Left lung (tissue), 14 donors: ENCODE results near the gene TMIGD3. TPM values are rescaled to one million over a fixed set of nuclear protein-coding genes. Genes with fewer than 3 reads are reported as not detected.
A peak's percentile ranks its signal among the peaks of the same experiment; 100 is the strongest.
"Not testable (repeated sequence)": the region's sequence is repeated elsewhere in the genome, so short reads cannot be mapped to it uniquely, and the experiment has no call there.

Source experiments
- ATAC-seq: fragments of 200-7000 bp; cut with Tn5 transposase; one replicate; pipeline ENCODE4 v1.9.1; 2020; ENCODE audit warnings: moderate library complexity
- DNase-seq, 4 donors: peaks; one replicate each; pipeline ENCODE4 v3.0.0-alpha.2; 2013 to 2020
- H3K27ac ChIP-seq, 2 donors: fragments of 200-600 bp; sonication (generic) in 1 of 2; one replicate each; pipeline versions ENCODE4 v1.5.0 to v1.8.0; 2020 to 2021
- H3K27me3 ChIP-seq, 2 donors: fragments of 200-600 bp; sonication (generic) in 1 of 2; one replicate each; pipeline versions ENCODE4 v1.5.0 to v1.8.0; 2020 to 2021
- H3K36me3 ChIP-seq, 2 donors: fragments of 200-600 bp; sonication (generic) in 1 of 2; one replicate each; pipeline versions ENCODE4 v1.5.0 to v1.8.0; 2020 to 2021
- H3K4me1 ChIP-seq, 2 donors: fragments of 200-600 bp; one replicate each; pipeline ENCODE4 v1.8.0; 2021
- H3K4me3 ChIP-seq, 2 donors: fragments of 200-600 bp; sonication (generic) in 1 of 2; one replicate each; pipeline versions ENCODE4 v1.5.0 to v1.8.0; 2020 to 2021; ENCODE audit warnings: mild to moderate bottlenecking in 1 of 2
- H3K9me3 ChIP-seq, 2 donors: fragments of 200-600 bp; sonication (generic) in 1 of 2; one replicate each; pipeline versions ENCODE4 v1.5.0 to v1.8.0; 2020 to 2021
- CTCF ChIP-seq, 2 donors: fragments of 200-600 bp; sonication (generic) in 1 of 2; IDR thresholded peaks; one replicate each; pipeline versions ENCODE4 v1.5.0 to v1.8.0; 2021; ENCODE audit warnings: antibody characterized with exemption in 2 of 2
- intact Hi-C, 2 donors: fragments of 100-400 bp; cut with DNase I; formaldehyde crosslinking; loops; one replicate each; pipeline versions ENCODE4 v1.11.2 to v1.14.2; 2022
- long read RNA-seq, 12 donors: library from polyadenylated mRNA in 2 of 12; unstranded in 2 of 12; transcript quantifications; one replicate each; pipeline ENCODE4 v2.0.0 and lab custom pipeline, GENCODE V29; 2019 to 2026
- polyA plus RNA-seq, 6 donors: library from polyadenylated mRNA; unstranded; fragments of 120-200 nt; gene quantifications; one replicate each; pipeline ENCODE4 v1.2.1, GENCODE V29; 2013; ENCODE audit not compliant: insufficient read length in 6 of 6
- total RNA-seq, 2 donors: library from RNA; stranded (reverse); fragmentation: NEBNext Ultra II Directional; extraction: Animal tissue kit (Norgen Biotek cat#: 25700); gene quantifications; one replicate each; pipeline ENCODE4 v1.2.1, GENCODE V29; 2021
- donor health status: DM: no; HTN: yes; CAD: no.
- donor health status: DM: no; HTN: no; CAD: no.

TMIGD3 gene
- total RNA-seq (10 to 100 TPM in 1 of 2 donors, 1 to 10 TPM in 1; 9.0 to 27.0 TPM), polyA plus RNA-seq (under 1 TPM; 0.14 to 0.98 (median 0.46) TPM)
- long read RNA-seq, donor 1, result 0 reads
- long read RNA-seq, donor 2, result 0 reads
- long read RNA-seq, donor 3, result 0 reads
- long read RNA-seq, donor 4, partial matches to known transcripts, result 8 of 12 reads
- long read RNA-seq, donor 4, other reads (novel, unspliced or antisense), result 3 of 12 reads
- long read RNA-seq, donor 5, result 0 reads
- long read RNA-seq, donor 6, result 0 reads
- long read RNA-seq, donor 7, result 0 reads
- long read RNA-seq, donor 8, partial matches to known transcripts, result 184 of 224 reads
- long read RNA-seq, donor 8, other reads (novel, unspliced or antisense), result 40 of 224 reads
- long read RNA-seq, donor 9, result 0 reads
- long read RNA-seq, donor 10, partial matches to known transcripts, result 25 of 36 reads
- long read RNA-seq, donor 10, other reads (novel, unspliced or antisense), result 10 of 36 reads
- long read RNA-seq, donor 11, result 0 reads
- long read RNA-seq, donor 12, result 0 reads

DNA sequence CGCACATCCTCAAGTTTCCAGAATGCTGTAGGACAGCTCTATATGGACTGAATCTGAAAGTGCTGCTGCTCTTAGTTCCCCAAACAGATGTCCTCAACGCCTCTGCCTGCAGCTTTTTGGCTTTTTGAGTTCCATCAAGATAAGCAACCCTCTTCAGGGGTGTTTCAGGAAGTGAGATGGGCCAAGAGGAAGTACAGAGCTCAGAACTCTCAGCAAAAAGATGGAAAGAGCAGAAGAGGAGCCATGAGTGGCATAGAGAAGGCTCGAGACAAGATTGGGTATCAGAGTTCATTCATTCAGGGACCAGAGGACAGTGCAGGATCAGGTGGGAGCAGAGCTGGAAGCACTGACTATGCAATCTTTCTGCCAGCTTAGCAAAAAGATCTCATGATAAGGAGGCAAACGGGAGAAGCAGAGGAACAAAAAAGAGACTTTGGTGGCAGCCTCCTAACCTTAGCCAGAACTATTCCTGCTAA, at the start of gene TMIGD3, which contains the start of gene ADORA3:
Gene TMIGD3 (minus strand): TSS at position 49 of the 476 bp plus-strand sequence. CDS start 279 bp downstream, outside the sequence.
Gene ADORA3 (minus strand): TSS at position 49 of the 476 bp plus-strand sequence. CDS start 279 bp downstream, outside the sequence.
- Histone ChIP-seq H3K4me1 (peaks cover 19 to 67% of the 10 kb centered on the region in 2 donors), H3K27ac (peak within 1 kb of the TSS; percentile 26 to 99), H3K4me3 (peak within 1 kb of the TSS in 1 of 2 donors; percentile 11)

DNA sequence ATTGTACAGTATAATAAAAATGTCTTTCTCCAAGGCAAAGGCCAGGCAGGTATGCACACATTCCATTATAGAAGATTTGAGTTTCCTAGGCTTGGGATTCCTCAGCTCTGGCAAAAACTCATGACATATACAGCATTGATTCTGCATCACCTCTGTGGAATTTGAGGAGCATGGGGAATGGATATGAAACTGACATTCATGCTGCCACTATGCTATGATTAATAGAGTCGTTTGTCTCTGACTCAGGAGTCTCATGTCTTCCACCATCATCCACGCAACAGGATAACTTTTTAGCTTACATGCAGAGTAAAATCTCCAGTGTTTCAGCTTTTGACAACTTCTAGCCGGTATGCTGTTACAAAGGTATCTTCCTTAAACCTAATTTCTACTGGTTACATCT, 49.8 kb upstream of the TMIGD3 start:
- Histone ChIP-seq H3K36me3 (no peaks in the 10 kb centered on the region), H3K9me3 (no peaks in the 10 kb centered on the region)
- intact Hi-C loops, result no loop called here

More for the DNA sequence above, at the start of gene TMIGD3, which contains the start of gene ADORA3:
- TF ChIP-seq CTCF (IDR thresholded peaks at IDR 0.05), result no peak
- ATAC-seq (no peak), DNase-seq (no peak)
- no peaks in the 10 kb centered on the region for H3K27me3 ChIP-seq
- H3K9me3 ChIP-seq, result no peaks in the 10 kb centered on the region
- intact Hi-C loops, result loop anchor here in 1 of 2 donors (10.0 kb wide), 2 partner anchors 141 to 251 kb away; partner anchors contain the start of gene DDX20
- H3K36me3 ChIP-seq, result no peaks in the 10 kb centered on the region

DNA sequence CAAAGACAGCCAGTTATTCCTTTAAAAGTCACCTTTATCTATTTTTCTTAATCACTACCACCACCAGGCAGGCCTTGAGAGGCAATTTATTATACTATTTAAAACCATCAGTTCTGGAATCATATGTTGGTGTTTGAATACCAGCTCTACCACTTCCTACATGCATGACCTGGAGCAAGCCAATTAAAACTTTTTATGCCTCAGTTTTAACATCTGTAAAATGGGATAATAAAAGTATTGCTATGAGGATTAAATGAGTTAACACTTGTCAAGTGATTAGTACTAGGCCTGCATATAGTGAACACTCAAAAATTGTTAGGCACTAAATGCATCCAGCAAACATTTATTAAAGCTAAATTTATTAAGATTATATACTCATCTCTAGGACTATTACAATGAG, 49.2 kb upstream of the TMIGD3 start:
- intact Hi-C loops, result no loop called here
- H3K4me3 ChIP-seq, result no peak overlapping the region
- TF ChIP-seq CTCF (IDR thresholded peaks at IDR 0.05), result no peak
- no peaks in the 10 kb centered on the region for H3K36me3 ChIP-seq
- no peaks in the 10 kb centered on the region for H3K9me3 ChIP-seq
- no peak overlapping the region for H3K27ac ChIP-seq
- H3K27me3 ChIP-seq, result no peaks in the 10 kb centered on the region
- ATAC-seq, result no peak
- no peaks in the 10 kb centered on the region for H3K4me1 ChIP-seq
- DNase-seq, result no peak

More for the DNA sequence above, 49.8 kb upstream of the TMIGD3 start:
- no peak for DNase-seq
- no peaks in the 10 kb centered on the region for H3K4me1 ChIP-seq
- no peak for TF ChIP-seq CTCF (IDR thresholded peaks at IDR 0.05)
- no peaks in the 10 kb centered on the region for H3K27me3 ChIP-seq
- H3K27ac ChIP-seq, result no peak overlapping the region
- no peak for ATAC-seq
- no peak overlapping the region for H3K4me3 ChIP-seq

GRCh38 chr1:111551623-111552411, 48.4 kb upstream of the TMIGD3 start:
- no peak for ATAC-seq
- Histone ChIP-seq H3K4me1 (no peaks in the 10 kb centered on the region), H3K36me3 (no peaks in the 10 kb centered on the region), H3K27ac (no peak overlapping the region), H3K9me3 (no peaks in the 10 kb centered on the region), H3K4me3 (no peak overlapping the region), H3K27me3 (no peaks in the 10 kb centered on the region)
- no peak for DNase-seq
- TF ChIP-seq CTCF (IDR thresholded peaks at IDR 0.05), result no peak
- intact Hi-C loops, result no loop called here

DNA sequence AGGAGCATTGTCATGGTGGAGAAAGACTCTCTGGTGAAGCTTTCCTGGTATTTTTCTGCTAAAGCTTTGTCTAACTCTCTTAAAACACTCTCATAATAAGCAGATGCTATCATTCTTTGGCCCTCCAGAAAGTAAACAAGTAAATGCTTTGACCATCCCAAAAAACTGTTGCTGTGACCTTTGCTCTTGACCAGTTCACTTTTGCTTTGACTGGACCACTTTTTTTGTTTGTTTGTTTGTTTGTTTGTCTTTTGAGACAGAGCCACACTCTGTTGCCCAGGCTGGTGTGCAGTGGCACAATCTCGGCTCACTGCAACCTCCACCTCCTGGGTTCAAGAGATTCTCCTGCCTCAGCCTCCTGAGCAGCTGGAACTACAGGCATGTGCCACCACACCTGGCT, 44.4 kb upstream of the TMIGD3 start:
- ATAC-seq, H3K27me3 ChIP-seq, H3K4me1 ChIP-seq, H3K9me3 ChIP-seq, H3K4me3 ChIP-seq, intact Hi-C loops, H3K27ac ChIP-seq, H3K36me3 ChIP-seq, DNase-seq: not testable (repeated sequence)
